SK-N-SH (cell line): ENCODE measurements around the gene LCE3E.

Source experiments
- CTCF ChIP-seq: fragments of 200-600 bp; sonication (generic); IDR thresholded peaks from 2 replicates; pipeline ENCODE4 v1.6.1; 2017; ENCODE audit warnings: antibody characterized with exemption, mild to moderate bottlenecking, moderate library complexity
- EP300 ChIP-seq, 2 experiments: IDR thresholded peaks; 2 replicates each; pipeline versions ENCODE4 v1.4.0 to v1.6.1; 2012; ENCODE audit warnings: borderline replicate concordance in 1 of 2, low read depth in 1 of 2, low read length in 1 of 2
- EZH2phosphoT487 ChIP-seq: fragments of 200-600 bp; sonication (generic); IDR thresholded peaks from 2 replicates; pipeline ENCODE4 v1.6.1; 2017; ENCODE audit warnings: low read depth, mixed run types, mild to moderate bottlenecking, antibody characterized with exemption, moderate library complexity, borderline replicate concordance
- FOXM1 ChIP-seq: IDR thresholded peaks from 2 replicates; pipeline ENCODE4 v1.4.0; 2012; ENCODE audit warnings: low read depth, mild to moderate bottlenecking
- GATA2 ChIP-seq: sonication (generic); formaldehyde crosslinking; IDR thresholded peaks from 2 replicates; pipeline ENCODE4 v1.5.0; 2020; ENCODE audit warnings: mild to moderate bottlenecking, missing genetic modification reagents
- IRF3 ChIP-seq: fragments of 150-350 bp; IDR thresholded peaks from 2 replicates; pipeline ENCODE4 v1.6.1; 2016; ENCODE audit warnings: mild to moderate bottlenecking, low read depth, low read length
- MXI1 ChIP-seq: IDR thresholded peaks from 2 replicates; pipeline ENCODE4 v1.6.1; 2012; ENCODE audit warnings: mild to moderate bottlenecking, low read depth, low read length, improper control_type of control experiment
- POLR2AphosphoS5 ChIP-seq: IDR thresholded peaks from 2 replicates; pipeline ENCODE4 v1.6.1; 2012; ENCODE audit warnings: low read depth, low read length
- RAD21 ChIP-seq: IDR thresholded peaks from 2 replicates; pipeline ENCODE4 v1.6.1; 2012; ENCODE audit warnings: mild to moderate bottlenecking, low read length
- REST ChIP-seq: IDR thresholded peaks from 2 replicates; pipeline ENCODE4 v1.6.1; 2012; ENCODE audit warnings: mild to moderate bottlenecking, low read depth, low read length, moderate library complexity
- RFX5 ChIP-seq: IDR thresholded peaks from 2 replicates; pipeline ENCODE4 v1.6.1; 2012; ENCODE audit warnings: mild to moderate bottlenecking, improper control_type of control experiment, low read length
- TAF1 ChIP-seq: IDR thresholded peaks from 2 replicates; pipeline ENCODE4 v1.6.1; 2012; ENCODE audit warnings: low read depth, mild to moderate bottlenecking, low read length, moderate library complexity, borderline replicate concordance
- TEAD4 ChIP-seq: IDR thresholded peaks from 2 replicates; pipeline ENCODE4 v1.4.0; 2012; ENCODE audit warnings: mild to moderate bottlenecking, borderline replicate concordance; ENCODE audit not compliant: insufficient read depth
- TF ChIP-seq, protein P1 (sequence below): fragments of 150-350 bp; IDR thresholded peaks from 2 replicates; pipeline ENCODE4 v1.6.1; 2017; ENCODE audit warnings: antibody characterized with exemption, low read length, low read depth, borderline replicate concordance

- no peak for TF ChIP-seq CTCF
- TF ChIP-seq GATA2 (CRISPR knock-in tag) = no peak
- no peak for TF ChIP-seq POLR2AphosphoS5
- no peak for TF ChIP-seq REST
- TF ChIP-seq MXI1 = no peak
- no peak for TF ChIP-seq EP300 (IDR thresholded peaks at IDR 0.05; ENCODE audit: borderline replicate concordance in 1 of 2, low read depth in 1 of 2, low read length in 1 of 2)
- no peak for TF ChIP-seq FOXM1
- no peak for TF ChIP-seq RAD21
- TF ChIP-seq EZH2phosphoT487 = no peak
- TF ChIP-seq IRF3 = no peak
- TF ChIP-seq TEAD4 = no peak
- TF ChIP-seq, protein P1, sequence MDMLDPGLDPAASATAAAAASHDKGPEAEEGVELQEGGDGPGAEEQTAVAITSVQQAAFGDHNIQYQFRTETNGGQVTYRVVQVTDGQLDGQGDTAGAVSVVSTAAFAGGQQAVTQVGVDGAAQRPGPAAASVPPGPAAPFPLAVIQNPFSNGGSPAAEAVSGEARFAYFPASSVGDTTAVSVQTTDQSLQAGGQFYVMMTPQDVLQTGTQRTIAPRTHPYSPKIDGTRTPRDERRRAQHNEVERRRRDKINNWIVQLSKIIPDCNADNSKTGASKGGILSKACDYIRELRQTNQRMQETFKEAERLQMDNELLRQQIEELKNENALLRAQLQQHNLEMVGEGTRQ = no peak
- no peak for TF ChIP-seq TAF1
- TF ChIP-seq RFX5 = no peak
These were observed 30.8 kb downstream of the LCE3E start for GRCh38 chr1:152535774-152536173.
